Astrocyte (in vitro differentiated cells and primary cell): ENCODE results near the gene CACNA1D.

Experiments
- CTCF ChIP-seq: IDR thresholded peaks from 2 replicates; pipeline ENCODE4 v1.5.1; 2011; ENCODE audit warnings: low read depth, mild to moderate bottlenecking, inconsistent platforms, low read length, moderate library complexity; ENCODE audit not compliant: insufficient read depth
- EZH2 ChIP-seq: IDR thresholded peaks from 2 replicates; pipeline ENCODE4 v1.6.1; 2012; ENCODE audit warnings: mild to moderate bottlenecking, low read length, inconsistent platforms; ENCODE audit not compliant: insufficient read depth

- TF ChIP-seq CTCF = peak; percentile 8
- no peak for TF ChIP-seq EZH2
These were observed 348.2 kb downstream of the CACNA1D start for GRCh38 chr3:53842436-53843194.
